Esophagus muscularis mucosa (tissue), 4 donors: Measurements from ENCODE around the gene SMCO2. TPM values are rescaled to one million over a fixed set of nuclear protein-coding genes. Genes with fewer than 3 reads are reported as not detected.

ENCODE experiments used
- DNase-seq: peaks from one replicate; pipeline ENCODE4 v3.0.0-alpha.2; 2017; ENCODE audit errors: extremely low spot score
- H3K27ac ChIP-seq, 4 donors: fragments of 200-600 bp; sonication (generic); replicated peaks in 1 of 4; 1 replicate in 3 of 4; 2 replicates in 1 of 4; pipeline ENCODE4 v1.5.1; 2016 to 2019; ENCODE audit warnings: mild to moderate bottlenecking in 1 of 4
- H3K27me3 ChIP-seq, 4 donors: fragments of 200-600 bp; sonication (generic); one replicate each; pipeline versions ENCODE4 v1.5.1 to v1.6.0; 2016 to 2019
- H3K36me3 ChIP-seq, 4 donors: fragments of 200-600 bp; sonication (generic); one replicate each; pipeline ENCODE4 v1.5.1; 2016 to 2019
- H3K4me1 ChIP-seq, 4 donors: fragments of 200-600 bp; sonication (generic); one replicate each; pipeline ENCODE4 v1.5.1; 2016 to 2019
- H3K4me3 ChIP-seq, 4 donors: fragments of 200-600 bp; sonication (generic); 1 replicate in 2 of 4; 2 replicates in 2 of 4; pipeline ENCODE4 v1.5.1; 2016 to 2019; ENCODE audit warnings: mild to moderate bottlenecking in 4 of 4, moderate library complexity in 1 of 4
- H3K9me3 ChIP-seq, 4 donors: fragments of 200-600 bp; sonication (generic); 1 replicate in 3 of 4; 2 replicates in 1 of 4; pipeline ENCODE4 v1.5.1; 2016 to 2019
- CTCF ChIP-seq, 3 experiments: fragments of 200-600 bp in 2 of 3; fragments of 450-650 bp in 1 of 3; sonication (generic) in 2 of 3; IDR thresholded peaks; one replicate each; pipeline ENCODE4 v1.5.1; 2017 to 2019; ENCODE audit warnings: antibody characterized with exemption in 3 of 3, mild to moderate bottlenecking in 2 of 3, moderate library complexity in 1 of 3
- EP300 ChIP-seq: sonication (generic); formaldehyde crosslinking; IDR thresholded peaks from one replicate; pipeline ENCODE4 v1.6.1; 2017; ENCODE audit warnings: antibody characterized with exemption
- POLR2A ChIP-seq: fragments of 450-650 bp; IDR thresholded peaks from one replicate; pipeline ENCODE4 v1.6.1; 2017; ENCODE audit warnings: antibody characterized with exemption, moderate library complexity, mild to moderate bottlenecking, low read depth
- POLR2AphosphoS5 ChIP-seq, 2 donors: sonication (generic); formaldehyde crosslinking; IDR thresholded peaks; one replicate each; pipeline ENCODE4 v1.6.1; 2017; ENCODE audit warnings: antibody characterized with exemption in 2 of 2
- WGBS: methylation state at CpG from one replicate; pipeline ENCODE4 v1.1.5; 2018; 5-methylcytosine and 5-hydroxymethylcytosine counted together
- intact Hi-C: fragments of 100-400 bp; cut with DNase I; formaldehyde crosslinking; loops from one replicate; pipeline ENCODE4 v1.15.1; 2023
- total RNA-seq, 4 donors: library from RNA; depleted of rRNA; stranded (reverse); fragments of >200 nt; gene quantifications; one replicate each; pipeline versions ENCODE4 v1.1.0 to v1.2.1, GENCODE V29; 2016

Gene SMCO2
- total RNA-seq, 4 donors from 2014 or later = not detected

- no peak overlapping the region for H3K4me3 ChIP-seq
- H3K27me3 ChIP-seq = no peaks in the 10 kb centered on the region
- intact Hi-C loops = no loop called here
- TF ChIP-seq POLR2AphosphoS5 (IDR thresholded peaks at IDR 0.05) = no peak
- no peak for TF ChIP-seq EP300
- TF ChIP-seq POLR2A = no peak
- TF ChIP-seq CTCF (IDR thresholded peaks at IDR 0.05) = no peak
- H3K27ac ChIP-seq = no peak overlapping the region
- WGBS = 77% methylated on average over 1 of the region's 1 CpG
- peak; percentile 55 for DNase-seq
- no peaks in the 10 kb centered on the region for H3K4me1 ChIP-seq
- H3K9me3 ChIP-seq = peaks cover 0 to 25% (median 18%) of the 10 kb centered on the region in 4 donors
- no peaks in the 10 kb centered on the region for H3K36me3 ChIP-seq
These were observed 33.5 kb downstream of the SMCO2 start for GRCh38 chr12:27480016-27480415.

- TF ChIP-seq EP300 (no peak), POLR2A (no peak), POLR2AphosphoS5 (IDR thresholded peaks at IDR 0.05) (no peak), CTCF (IDR thresholded peaks at IDR 0.05) (no peak)
- no peak overlapping the region for H3K4me3 ChIP-seq
- intact Hi-C loops = no loop called here
- no peaks in the 10 kb centered on the region for H3K4me1 ChIP-seq
- H3K9me3 ChIP-seq = no peaks in the 10 kb centered on the region
- H3K36me3 ChIP-seq = no peaks in the 10 kb centered on the region
- DNase-seq = no peak
- no peaks in the 10 kb centered on the region for H3K27me3 ChIP-seq
- no peak overlapping the region for H3K27ac ChIP-seq
These were observed 40.4 kb downstream of the SMCO2 start for GRCh38 chr12:27486961-27487360.

- Histone ChIP-seq H3K9me3 (no peaks in the 10 kb centered on the region), H3K4me3 (no peak overlapping the region), H3K27ac (no peak overlapping the region), H3K4me1 (no peaks in the 10 kb centered on the region), H3K36me3 (no peaks in the 10 kb centered on the region), H3K27me3 (no peaks in the 10 kb centered on the region)
- WGBS = 77% methylated on average over 5 of the region's 5 CpGs
- intact Hi-C loops = no loop called here
- TF ChIP-seq POLR2AphosphoS5 (IDR thresholded peaks at IDR 0.05) = no peak
- no peak for TF ChIP-seq CTCF (IDR thresholded peaks at IDR 0.05)
- no peak for DNase-seq
These were observed 41.9 kb downstream of the SMCO2 start for GRCh38 chr12:27488479-27488878.

GRCh38 chr12:27491226-27491625 lies 44.7 kb downstream of the SMCO2 start:
- no peak overlapping the region for H3K27ac ChIP-seq
- intact Hi-C loops = no loop called here
- 94% methylated on average over 2 of the region's 2 CpGs for WGBS
- no peaks in the 10 kb centered on the region for H3K9me3 ChIP-seq
- H3K36me3 ChIP-seq = no peaks in the 10 kb centered on the region
- no peaks in the 10 kb centered on the region for H3K27me3 ChIP-seq
- no peaks in the 10 kb centered on the region for H3K4me1 ChIP-seq
- no peak overlapping the region for H3K4me3 ChIP-seq
- TF ChIP-seq POLR2A (no peak), POLR2AphosphoS5 (IDR thresholded peaks at IDR 0.05) (no peak), EP300 (no peak), CTCF (IDR thresholded peaks at IDR 0.05) (no peak)
- DNase-seq = no peak

GRCh38 chr12:27493260-27493940 lies 46.9 kb downstream of the SMCO2 start:
- Histone ChIP-seq H3K4me3 (no peak overlapping the region), H3K36me3 (no peaks in the 10 kb centered on the region), H3K27ac (no peak overlapping the region), H3K9me3 (no peaks in the 10 kb centered on the region), H3K4me1 (no peaks in the 10 kb centered on the region), H3K27me3 (no peaks in the 10 kb centered on the region)
- no peak for TF ChIP-seq POLR2A
- TF ChIP-seq EP300 = no peak
- TF ChIP-seq CTCF (IDR thresholded peaks at IDR 0.05) = no peak
- no peak for TF ChIP-seq POLR2AphosphoS5 (IDR thresholded peaks at IDR 0.05)
- no peak for DNase-seq
- WGBS = 81% methylated on average over 6 of the region's 6 CpGs
- intact Hi-C loops = no loop called here
